ENCODE data around the gene RASD2.

DNA sequence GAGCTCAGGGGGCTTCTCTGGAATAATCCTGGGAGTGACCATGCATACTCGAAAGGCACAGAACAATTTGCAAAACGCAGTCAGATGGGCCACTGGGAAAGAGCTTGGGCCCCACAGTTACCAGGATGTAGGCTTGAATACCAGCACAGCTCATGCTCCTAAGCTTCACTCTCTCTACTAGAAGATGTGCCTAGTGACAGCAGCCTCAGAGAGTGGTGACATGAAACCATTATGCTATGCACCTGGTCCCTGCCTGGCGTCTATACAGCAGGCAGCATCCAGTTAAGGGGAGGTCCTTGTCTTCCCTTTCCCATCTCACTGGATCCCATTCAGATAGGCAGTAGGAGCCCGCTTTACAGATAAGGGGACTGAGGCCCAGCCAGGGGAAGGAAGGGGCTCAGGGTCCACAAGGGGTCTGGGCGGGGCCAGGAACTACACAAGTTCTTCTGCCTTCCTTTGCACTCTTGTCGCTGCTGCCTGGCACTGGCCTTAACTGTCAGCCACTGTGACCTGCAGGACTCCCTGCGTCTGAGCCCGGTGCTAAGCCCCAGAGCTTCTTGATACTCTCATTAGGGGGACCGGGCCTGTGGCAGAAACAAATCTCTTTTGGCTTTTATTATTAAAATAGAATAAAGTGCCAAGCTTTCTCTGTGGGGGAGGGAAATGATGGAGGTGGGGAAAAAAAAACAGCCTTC, 21.2 kb upstream of the RASD2 start:
- TF ChIP-seq POLR2A (IDR thresholded peaks at IDR 0.05; ENCODE audit: low read depth, low read length) (no peak), POLR2AphosphoS5 (IDR thresholded peaks at IDR 0.05; ENCODE audit: low read depth, low read length) (no peak)
